Measurements from ENCODE around the gene APLP1.

GRCh38 chr19:35928507-35928906 lies 60.1 kb downstream of the APLP1 start:
- TF ChIP-seq CTCF (IDR thresholded peaks at IDR 0.05) (no peak), POLR2A (IDR thresholded peaks at IDR 0.05) (no peak), POLR2AphosphoS5 (IDR thresholded peaks at IDR 0.05) (no peak)
